HepG2 (cell line): ENCODE results near the gene SLC30A4. TPM values are rescaled to one million over a fixed set of nuclear protein-coding genes. Genes with fewer than 3 reads are reported as not detected.

Experiments
- ATF7-NPFF ChIP-seq: sonication (generic); formaldehyde crosslinking; IDR thresholded peaks from 2 replicates; pipeline ENCODE4 v1.8.1; 2023; ENCODE audit warnings: mild to moderate bottlenecking, low read depth, missing genetic modification reagents, moderate library complexity
- CREM ChIP-seq, 2 experiments: sonication (generic) in 1 of 2; formaldehyde crosslinking in 1 of 2; IDR thresholded peaks; 2 replicates each; pipeline versions ENCODE4 v1.4.0 to v1.6.1; 2016 to 2020; ENCODE audit warnings: antibody characterized with exemption in 1 of 2, mild to moderate bottlenecking in 1 of 2, missing genetic modification reagents in 1 of 2
- DMTF1 ChIP-seq: sonication (generic); formaldehyde crosslinking; IDR thresholded peaks from 2 replicates; pipeline ENCODE4 v1.4.0; 2020; ENCODE audit warnings: mild to moderate bottlenecking, missing genetic modification reagents
- GLI4 ChIP-seq: sonication (generic); formaldehyde crosslinking; IDR thresholded peaks from 2 replicates; pipeline ENCODE4 v1.5.1; 2020; ENCODE audit warnings: missing genetic modification reagents, mild to moderate bottlenecking, moderate library complexity, borderline replicate concordance
- KLF12 ChIP-seq: sonication (generic); formaldehyde crosslinking; IDR thresholded peaks from 2 replicates; pipeline ENCODE4 v1.4.0; 2020; ENCODE audit warnings: missing genetic modification reagents, borderline replicate concordance
- KLF16 ChIP-seq, 2 experiments: sonication (generic) in 1 of 2; formaldehyde crosslinking in 1 of 2; IDR thresholded peaks; 2 replicates each; pipeline versions ENCODE4 v1.6.1 to v1.8.0; 2016 to 2023; ENCODE audit warnings: missing genetic modification reagents in 2 of 2, missing compliant biosample characterization in 1 of 2
- MIXL1 ChIP-seq: IDR thresholded peaks from 2 replicates; pipeline ENCODE4 v1.6.1; 2016
- MXD4 ChIP-seq: IDR thresholded peaks from 2 replicates; pipeline ENCODE4 v1.6.1; 2016; ENCODE audit warnings: mild to moderate bottlenecking, missing biosample characterization, missing genetic modification reagents
- NCOA5 ChIP-seq: sonication (generic); formaldehyde crosslinking; IDR thresholded peaks from 2 replicates; pipeline ENCODE4 v1.4.0; 2020; ENCODE audit warnings: missing genetic modification reagents
- ONECUT2 ChIP-seq: sonication (generic); formaldehyde crosslinking; IDR thresholded peaks from 2 replicates; pipeline ENCODE4 v1.4.0; 2020; ENCODE audit warnings: missing genetic modification reagents
- POGZ ChIP-seq: sonication (generic); formaldehyde crosslinking; IDR thresholded peaks from 2 replicates; pipeline ENCODE4 v1.4.0; 2020; ENCODE audit warnings: mild to moderate bottlenecking, missing genetic modification reagents
- RAD51 ChIP-seq: fragments of 450-650 bp; IDR thresholded peaks from 2 replicates; pipeline ENCODE4 v1.6.1; 2016; ENCODE audit warnings: borderline replicate concordance
- SIN3B ChIP-seq: fragments of 150-350 bp; IDR thresholded peaks from 2 replicates; pipeline ENCODE4 v1.6.1; 2014; ENCODE audit warnings: low read length
- ZBTB4 ChIP-seq: sonication (generic); formaldehyde crosslinking; IDR thresholded peaks from 2 replicates; pipeline ENCODE4 v1.4.0; 2020; ENCODE audit warnings: missing genetic modification reagents, mild to moderate bottlenecking, borderline replicate concordance
- ZMYM3 ChIP-seq: sonication (generic); formaldehyde crosslinking; IDR thresholded peaks from 2 replicates; pipeline ENCODE4 v1.5.1; 2020; ENCODE audit warnings: mild to moderate bottlenecking, missing genetic modification reagents
- ZNF451 ChIP-seq: sonication (generic); formaldehyde crosslinking; IDR thresholded peaks from 2 replicates; pipeline ENCODE4 v1.5.0; 2020; ENCODE audit warnings: mild to moderate bottlenecking, missing genetic modification reagents
- ZNF546 ChIP-seq: sonication (generic); formaldehyde crosslinking; conservative IDR thresholded peaks from 2 replicates; pipeline ENCODE4 v1.8.1; 2023; ENCODE audit warnings: mild to moderate bottlenecking, missing genetic modification reagents
- ZNF557 ChIP-seq: sonication (generic); formaldehyde crosslinking; IDR thresholded peaks from 2 replicates; pipeline ENCODE4 v1.4.0; 2020; ENCODE audit warnings: missing genetic modification reagents
- ZNF580 ChIP-seq: IDR thresholded peaks from 2 replicates; pipeline ENCODE4 v1.6.1; 2016; ENCODE audit warnings: low read depth, borderline replicate concordance
- ZNF614 ChIP-seq: IDR thresholded peaks from 2 replicates; pipeline ENCODE4 v1.6.1; 2018; ENCODE audit warnings: missing biosample characterization, missing genetic modification reagents, inconsistent platforms, borderline replicate concordance
- ZNF777 ChIP-seq: sonication (generic); formaldehyde crosslinking; IDR thresholded peaks from 2 replicates; pipeline ENCODE4 v1.4.0; 2020; ENCODE audit warnings: missing genetic modification reagents
- ZNF782 ChIP-seq: sonication (generic); formaldehyde crosslinking; IDR thresholded peaks from 2 replicates; pipeline ENCODE4 v1.4.0; 2020; ENCODE audit warnings: missing genetic modification reagents, mild to moderate bottlenecking, borderline replicate concordance
- ZNF788 ChIP-seq: sonication (generic); formaldehyde crosslinking; IDR thresholded peaks from 2 replicates; pipeline ENCODE4 v1.5.0; 2020; ENCODE audit warnings: mild to moderate bottlenecking, missing genetic modification reagents, borderline replicate concordance
- polyA plus RNA-seq, 8 experiments: library from polyadenylated mRNA; depleted of rRNA in 3 of 8; stranded (reverse) in 7 of 8; unstranded in 1 of 8; fragments of >200 nt; fragmentation: Illumina TruSeq in 4 of 8; extraction: Trizol in 4 of 8; gene quantifications; 2 replicates each; pipeline versions ENCODE4 v1.2.1 to v1.2.3, GENCODE V29; 2011 to 2016; ENCODE audit warnings: low read depth in 4 of 8, missing spikeins in 1 of 8, mixed read lengths in 1 of 8; ENCODE audit not compliant: insufficient read depth in 1 of 8
- total RNA-seq, 5 experiments: library from RNA; depleted of rRNA; stranded (reverse); fragments of >200 nt; fragmentation: Illumina TruSeq; extraction: Trizol; gene quantifications; 2 replicates each; pipeline ENCODE4 v1.2.3, GENCODE V29; 2016; ENCODE audit warnings: low read depth in 1 of 5

The SLC30A4 gene
- total and polyA plus RNA-seq, 2 of the 13 experiments (the other 11 are each of a cell fraction or from before 2014, with no cell fraction given) = 0.01 to 0.04 TPM

GRCh38 chr15:45521596-45522327, 793 bp downstream of the SLC30A4 start (continued):
- no peak for TF ChIP-seq ZNF777 (CRISPR knock-in tag)
- TF ChIP-seq ZNF614 (CRISPR knock-in tag) = no peak
- no peak for TF ChIP-seq ZBTB4
- TF ChIP-seq DMTF1 = no peak
- TF ChIP-seq POGZ = no peak
- no peak for TF ChIP-seq ZNF788
- peak; percentile 33; the same call in 1 of the 2 replicates for TF ChIP-seq CREM (IDR thresholded peaks at IDR 0.05)
- no peak for TF ChIP-seq CREM (CRISPR knock-in tag; IDR thresholded peaks at IDR 0.05)
- TF ChIP-seq ZNF557 (CRISPR knock-in tag) = no peak
- TF ChIP-seq RAD51 = no peak
- no peak for TF ChIP-seq ZNF546 (CRISPR knock-in tag)
- no peak for TF ChIP-seq ATF7-NPFF
- no peak for TF ChIP-seq ONECUT2 (CRISPR knock-in tag)
- no peak for TF ChIP-seq ZNF451 (CRISPR knock-in tag)
- no peak for TF ChIP-seq KLF12 (CRISPR knock-in tag)
- TF ChIP-seq NCOA5 = no peak
- no peak for TF ChIP-seq ZNF782 (CRISPR knock-in tag)
- TF ChIP-seq KLF16 (CRISPR knock-in tag; IDR thresholded peaks at IDR 0.05) = no peak
- no peak for TF ChIP-seq ZNF580 (CRISPR knock-in tag)
- TF ChIP-seq GLI4 (CRISPR knock-in tag) = no peak
- no peak for TF ChIP-seq MIXL1 (CRISPR knock-in tag)
- TF ChIP-seq ZMYM3 (CRISPR knock-in tag) = no peak
- TF ChIP-seq SIN3B = no peak
- TF ChIP-seq MXD4 (CRISPR knock-in tag) = no peak
